IMR-90 (cell line): ENCODE data around the gene RIF1. TPM values are rescaled to one million over a fixed set of nuclear protein-coding genes. Genes with fewer than 3 reads are reported as not detected.

Experiments used
- ATAC-seq: fragments of 200-7000 bp; cut with Tn5 transposase; 2 replicates; pipeline ENCODE4 v1.9.1; 2020; ENCODE audit warnings: low read depth, mild to moderate bottlenecking, moderate library complexity
- BruUV-seq: library from RNA; stranded (reverse); fragments of 400-500 nt; replicated peaks from 2 replicates; lab custom pipeline; 2021; lab: Mats Ljungman, UMichigan
- CTCF ChIA-PET: fragments of 300-600 bp; formaldehyde crosslinking; extraction: SDS; loops from one replicate; lab custom pipeline; 2021; ENCODE audit warnings: antibody characterized with exemption; lab: Yijun Ruan, JAX
- POLR2A ChIA-PET: fragments of 300-600 bp; sonication (Branson Sonifier 250); formaldehyde crosslinking; loops from one replicate; lab custom pipeline; 2022; ENCODE audit warnings: antibody characterized with exemption; ENCODE audit not compliant: unreplicated experiment; lab: Charles Lee
- DNase-seq: peaks from one replicate; pipeline ENCODE4 v3.0.0; 2013
- H2AFZ ChIP-seq: replicated peaks from 2 replicates; pipeline ENCODE3; 2013; ENCODE audit warnings: low read length, mild to moderate bottlenecking; ENCODE audit not compliant: poor library complexity
- H2AK5ac ChIP-seq: 2 replicates; pipeline ENCODE4 v1.6.1; 2013; ENCODE audit warnings: low read depth, low read length, inconsistent platforms
- H2AK9ac ChIP-seq: replicated peaks from 2 replicates; pipeline ENCODE3; 2013; ENCODE audit warnings: mild to moderate bottlenecking, low read depth, low read length, moderate library complexity; ENCODE audit not compliant: poor library complexity
- H2BK120ac ChIP-seq: 2 replicates; pipeline ENCODE4 v1.6.1; 2013; ENCODE audit warnings: low read depth, low read length, inconsistent platforms
- H2BK15ac ChIP-seq: 3 replicates; pipeline ENCODE4 v1.6.1; 2013; ENCODE audit warnings: low read depth, low read length, inconsistent platforms
- H2BK20ac ChIP-seq: 2 replicates; pipeline ENCODE4 v1.6.1; 2013; ENCODE audit warnings: low read depth, mild to moderate bottlenecking, inconsistent platforms, low read length, moderate library complexity
- H2BK5ac ChIP-seq: 2 replicates; pipeline ENCODE4 v1.6.1; 2013; ENCODE audit warnings: mild to moderate bottlenecking, low read depth, low read length, inconsistent platforms; ENCODE audit not compliant: poor library complexity, severe bottlenecking
- H3K14ac ChIP-seq: replicated peaks from 2 replicates; pipeline ENCODE4 v1.6.1; 2013; ENCODE audit warnings: low read depth, low read length, inconsistent platforms
- H3K18ac ChIP-seq: 2 replicates; pipeline ENCODE4 v1.6.1; 2013; ENCODE audit warnings: low read depth, low read length, control low read depth
- H3K23ac ChIP-seq: 2 replicates; pipeline ENCODE4 v1.6.1; 2013; ENCODE audit warnings: low read depth, low read length, inconsistent platforms
- H3K27ac ChIP-seq: 2 replicates; pipeline ENCODE4 v1.5.1; 2013; ENCODE audit warnings: mild to moderate bottlenecking, control low read depth, low read length; ENCODE audit not compliant: insufficient read depth
- H3K27me3 ChIP-seq: 2 replicates; pipeline ENCODE4 v1.6.1; 2013; ENCODE audit warnings: low read length; ENCODE audit not compliant: control insufficient read depth, insufficient read depth
- H3K36me3 ChIP-seq: 2 replicates; pipeline ENCODE4 v1.6.1; 2013; ENCODE audit warnings: low read length, mixed read lengths; ENCODE audit not compliant: control insufficient read depth, insufficient read depth
- H3K4ac ChIP-seq: 2 replicates; pipeline ENCODE4 v1.6.1; 2013; ENCODE audit warnings: low read depth, low read length, inconsistent platforms
- H3K4me1 ChIP-seq: 2 replicates; pipeline ENCODE4 v1.6.1; 2013; ENCODE audit warnings: low read length, mixed read lengths; ENCODE audit not compliant: control insufficient read depth, insufficient read depth
- H3K4me2 ChIP-seq: 2 replicates; pipeline ENCODE4 v1.6.1; 2013; ENCODE audit warnings: low read depth, mild to moderate bottlenecking, control low read depth, low read length, moderate library complexity
- H3K4me3 ChIP-seq: 2 replicates; pipeline ENCODE4 v1.5.1; 2013; ENCODE audit warnings: low read depth, mild to moderate bottlenecking, control low read depth, low read length, moderate library complexity; ENCODE audit not compliant: insufficient read depth
- H3K56ac ChIP-seq: 2 replicates; pipeline ENCODE4 v1.6.1; 2013; ENCODE audit warnings: low read length, inconsistent platforms; ENCODE audit not compliant: insufficient read depth; ENCODE audit errors: extremely low read depth
- H3K79me1 ChIP-seq, 2 experiments: 2 replicates each; pipeline ENCODE4 v1.6.1; 2013; ENCODE audit warnings: low read length in 2 of 2, inconsistent platforms in 1 of 2, low read depth in 1 of 2
- H3K9ac ChIP-seq: 2 replicates; pipeline ENCODE4 v1.6.1; 2013; ENCODE audit warnings: low read depth, low read length, control low read depth
- H3K9me1 ChIP-seq: 2 replicates; pipeline ENCODE4 v1.6.1; 2013; ENCODE audit warnings: low read length, inconsistent platforms; ENCODE audit not compliant: insufficient read depth
- H3K9me3 ChIP-seq: 2 replicates; pipeline ENCODE4 v1.6.1; 2013; ENCODE audit warnings: low read length; ENCODE audit not compliant: control insufficient read depth, insufficient read depth
- H4K20me1 ChIP-seq: 2 replicates; pipeline ENCODE4 v1.6.1; 2013; ENCODE audit warnings: low read length, inconsistent platforms; ENCODE audit not compliant: insufficient read depth
- H4K5ac ChIP-seq: 2 replicates; pipeline ENCODE4 v1.6.1; 2013; ENCODE audit warnings: mild to moderate bottlenecking, low read depth, low read length, control low read depth
- H4K8ac ChIP-seq, 2 experiments: 2 replicates each; pipeline ENCODE4 v1.6.1; 2013; ENCODE audit warnings: low read depth in 2 of 2, low read length in 2 of 2, control low read depth in 1 of 2, inconsistent platforms in 1 of 2
- H4K91ac ChIP-seq: 2 replicates; pipeline ENCODE4 v1.6.1; 2013; ENCODE audit warnings: low read depth, low read length, inconsistent platforms; ENCODE audit not compliant: insufficient read depth
- CEBPB ChIP-seq: IDR thresholded peaks from 2 replicates; pipeline ENCODE4 v1.6.1; 2012; ENCODE audit warnings: low read depth, low read length, improper control_type of control experiment
- FOS ChIP-seq: fragments of 150-350 bp; IDR thresholded peaks from 2 replicates; pipeline ENCODE4 v1.6.1; 2016; ENCODE audit warnings: low read depth, low read length
- NFE2L2 ChIP-seq: fragments of 150-350 bp; IDR thresholded peaks from 2 replicates; pipeline ENCODE4 v1.6.1; 2016; ENCODE audit warnings: low read depth, mild to moderate bottlenecking, low read length
- POLR2A ChIP-seq: IDR thresholded peaks from 2 replicates; pipeline ENCODE4 v1.6.1; 2012; ENCODE audit warnings: mild to moderate bottlenecking, low read depth, low read length
- RAD21 ChIP-seq: IDR thresholded peaks from 2 replicates; pipeline ENCODE4 v1.6.1; 2012; ENCODE audit warnings: low read length, improper control_type of control experiment
- RCOR1 ChIP-seq: IDR thresholded peaks from 2 replicates; pipeline ENCODE4 v1.6.1; 2012; ENCODE audit warnings: mild to moderate bottlenecking, low read length, improper control_type of control experiment; ENCODE audit not compliant: insufficient replicate concordance
- RFX5 ChIP-seq: IDR thresholded peaks from 2 replicates; pipeline ENCODE4 v1.8.0; 2012; ENCODE audit warnings: low read depth, mild to moderate bottlenecking, low read length, moderate library complexity
- SMC3 ChIP-seq: fragments of 150-350 bp; IDR thresholded peaks from 2 replicates; pipeline ENCODE4 v1.6.1; 2016; ENCODE audit warnings: low read depth, mild to moderate bottlenecking, antibody characterized with exemption, low read length, moderate library complexity
- WGBS, 2 experiments: methylation state at CpG; one replicate each; pipeline versions ENCODE4 v1.1.5 to v1.1.7; 2013; ENCODE audit warnings: missing lambda C conversion rate in 2 of 2; ENCODE audit not compliant: insufficient read length in 1 of 2; ENCODE audit errors: extremely low coverage in 2 of 2; 5-methylcytosine and 5-hydroxymethylcytosine counted together
- dilution Hi-C: fragments of 300-500 bp; cut with HindIII; formaldehyde crosslinking; loops from one replicate; pipeline ENCODE4 v1.14.3; 2018; ENCODE audit warnings: low sequenced_read_pairs; ENCODE audit not compliant: unreplicated experiment
- in situ Hi-C: fragments of 300-500 bp; cut with MboI; formaldehyde crosslinking; loops from 3 replicates; pipeline ENCODE4 v1.14.3; 2019; ENCODE audit warnings: low sequenced_read_pairs, inconsistent platforms, mixed read lengths
- intact Hi-C: fragments of 100-400 bp; cut with micrococcal nuclease; formaldehyde crosslinking; loops from 2 replicates; pipeline ENCODE4 v1.10.0; 2022
- polyA plus RNA-seq, 3 experiments: library from polyadenylated mRNA; depleted of rRNA; stranded (reverse); fragments of >200 nt; gene quantifications; 2 replicates each; pipeline ENCODE4 v1.2.3, GENCODE V29; 2012; ENCODE audit warnings: low replicate concordance in 1 of 3
- total RNA-seq: library from RNA; depleted of rRNA; stranded (reverse); fragments of >200 nt; gene quantifications from 2 replicates; pipeline ENCODE4 v1.2.3, GENCODE V29; 2012
- TF ChIP-seq, protein P1 (sequence below): fragments of 150-350 bp; IDR thresholded peaks from 2 replicates; pipeline ENCODE4 v1.6.1; 2016; ENCODE audit warnings: low read depth, mild to moderate bottlenecking, low read length, moderate library complexity, borderline replicate concordance

The RIF1 gene
- total and polyA plus RNA-seq, 2 of the 4 experiments (the other 2 are of a cell fraction): 4.3 to 43.9 TPM

GRCh38 chr2:151522556-151522955 lies 112.9 kb downstream of the RIF1 start:
- Histone ChIP-seq H3K79me1 (no peaks in the 10 kb centered on the region), H3K27me3 (no peaks in the 10 kb centered on the region), H4K91ac (no peak overlapping the region), H3K23ac (no peak overlapping the region), H4K5ac (no peak overlapping the region), H3K9ac (no peak overlapping the region), H3K4me2 (no peak overlapping the region), H3K4me1 (no peaks in the 10 kb centered on the region), H3K14ac (no peak overlapping the region), H2AK5ac (no peak overlapping the region), H2BK5ac (no peak overlapping the region), H3K9me1 (no peaks in the 10 kb centered on the region), H3K56ac (no peak overlapping the region), H3K18ac (no peak overlapping the region), H2BK120ac (no peak overlapping the region), H2AFZ (no peak overlapping the region), H3K4me3 (no peak overlapping the region), H3K36me3 (no peaks in the 10 kb centered on the region), H3K4ac (no peak overlapping the region), H4K20me1 (no peaks in the 10 kb centered on the region), H2BK20ac (no peak overlapping the region), H2AK9ac (no peak overlapping the region), H3K9me3 (no peaks in the 10 kb centered on the region), H2BK15ac (no peak overlapping the region), H3K27ac (no peak overlapping the region), H4K8ac (no peak overlapping the region)
- in situ Hi-C loops (no loop called here), dilution Hi-C loops (no loop called here), intact Hi-C loops (no loop called here)
- no peak for DNase-seq
- BruUV-seq: no TSS peak
- TF ChIP-seq CEBPB: no peak
- no peak for TF ChIP-seq NFE2L2
- no peak for TF ChIP-seq RCOR1
- TF ChIP-seq POLR2A: no peak
- TF ChIP-seq SMC3: no peak
- TF ChIP-seq RAD21: no peak
- TF ChIP-seq FOS: no peak
- TF ChIP-seq, protein P1, sequence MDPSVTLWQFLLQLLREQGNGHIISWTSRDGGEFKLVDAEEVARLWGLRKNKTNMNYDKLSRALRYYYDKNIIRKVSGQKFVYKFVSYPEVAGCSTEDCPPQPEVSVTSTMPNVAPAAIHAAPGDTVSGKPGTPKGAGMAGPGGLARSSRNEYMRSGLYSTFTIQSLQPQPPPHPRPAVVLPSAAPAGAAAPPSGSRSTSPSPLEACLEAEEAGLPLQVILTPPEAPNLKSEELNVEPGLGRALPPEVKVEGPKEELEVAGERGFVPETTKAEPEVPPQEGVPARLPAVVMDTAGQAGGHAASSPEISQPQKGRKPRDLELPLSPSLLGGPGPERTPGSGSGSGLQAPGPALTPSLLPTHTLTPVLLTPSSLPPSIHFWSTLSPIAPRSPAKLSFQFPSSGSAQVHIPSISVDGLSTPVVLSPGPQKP: no peak
- no peak for TF ChIP-seq RFX5
- ChIA-PET POLR2A (no interaction called here), CTCF (no interaction called here)
- no peak for ATAC-seq
- no CpG with 5 or more reads among the region's 7 CpGs for WGBS, 2 experiments
